GM21367 (cell line): Measurements from ENCODE around the gene LIPA.

Experiments
- ATAC-seq: cut with Tn5 transposase; IDR thresholded peaks from one replicate; pipeline ENCODE4 v1.9.1; 2021; ENCODE audit not compliant: unreplicated experiment

Gene LIPA

DNA sequence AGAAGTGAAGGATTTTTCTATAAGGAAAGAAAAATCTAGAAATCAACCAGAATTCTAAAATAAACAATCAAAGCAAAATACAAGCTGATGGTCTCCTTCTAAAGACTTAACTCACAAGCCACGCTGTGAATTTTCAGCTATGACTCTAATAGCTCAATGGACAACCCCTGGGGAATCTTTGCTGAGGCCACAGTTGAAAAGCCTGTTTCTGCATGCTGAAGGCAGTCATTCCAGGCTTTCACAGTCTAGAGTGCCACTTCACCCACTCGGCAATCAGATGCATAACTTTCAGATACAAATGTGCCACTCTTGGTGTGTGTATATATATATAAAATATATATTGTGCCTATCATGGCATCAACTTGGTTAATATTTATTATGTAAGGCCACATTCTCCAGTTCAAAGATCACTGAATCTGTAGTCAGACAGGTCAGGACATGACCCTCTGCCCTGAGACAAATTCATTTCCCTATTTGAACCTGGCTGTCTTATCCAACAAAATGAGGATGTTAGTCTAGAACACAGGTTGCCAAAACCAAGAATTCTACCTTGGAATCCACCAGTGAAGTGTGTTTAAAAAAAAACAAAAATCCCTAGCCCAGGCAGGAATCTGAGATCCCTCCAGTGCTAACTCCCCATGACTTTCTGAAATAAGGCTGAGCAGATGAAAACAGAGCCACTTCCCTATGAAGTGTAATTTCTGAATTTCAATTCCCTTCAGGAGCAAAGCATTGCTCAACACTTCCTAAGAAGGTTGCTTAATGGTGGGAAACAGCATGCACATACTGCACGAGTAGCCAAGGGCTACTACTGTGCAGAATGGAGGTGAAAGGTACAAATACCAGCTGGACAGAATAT is 9.9 kb downstream of the LIPA start:
- ATAC-seq = no peak

DNA sequence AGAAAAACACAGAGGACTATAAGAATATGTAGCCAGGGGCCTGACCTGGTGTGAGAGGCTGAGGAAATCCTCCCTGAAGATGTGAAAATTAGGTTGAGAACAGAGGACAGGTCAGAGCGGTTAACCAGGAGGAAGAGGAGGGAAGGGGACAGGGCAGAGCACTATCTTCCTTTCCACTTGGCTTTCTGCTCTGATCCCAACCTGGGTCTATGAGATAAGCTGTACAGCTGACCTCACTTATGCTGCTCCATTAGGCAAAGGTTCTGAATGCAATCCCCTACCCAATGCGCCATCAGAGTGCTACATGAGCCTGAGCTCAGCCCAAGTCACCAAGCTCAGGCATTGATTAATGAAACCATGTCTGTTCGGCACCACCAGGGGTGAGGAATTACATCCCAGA is 10.5 kb downstream of the LIPA start:
- no peak for ATAC-seq

DNA sequence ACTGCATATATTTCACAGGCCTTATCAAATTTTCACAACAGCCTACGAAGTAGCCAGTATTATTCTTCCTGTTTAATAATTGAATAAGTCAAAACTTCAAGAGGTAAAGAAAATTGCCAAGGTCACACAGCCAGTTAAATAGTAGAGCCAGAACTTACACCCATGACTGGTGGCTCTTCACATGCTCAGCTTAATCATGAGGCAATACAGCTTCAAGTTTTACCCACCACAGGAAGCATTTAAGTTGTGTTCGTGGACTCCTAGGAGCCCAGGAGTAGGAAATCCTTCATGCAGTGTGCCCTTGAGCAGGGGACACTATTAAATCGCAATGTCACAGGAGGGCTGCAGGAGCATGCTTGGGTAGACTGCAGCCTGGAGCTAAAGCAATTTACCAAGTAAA is 11.1 kb downstream of the LIPA start:
- no peak for ATAC-seq

DNA sequence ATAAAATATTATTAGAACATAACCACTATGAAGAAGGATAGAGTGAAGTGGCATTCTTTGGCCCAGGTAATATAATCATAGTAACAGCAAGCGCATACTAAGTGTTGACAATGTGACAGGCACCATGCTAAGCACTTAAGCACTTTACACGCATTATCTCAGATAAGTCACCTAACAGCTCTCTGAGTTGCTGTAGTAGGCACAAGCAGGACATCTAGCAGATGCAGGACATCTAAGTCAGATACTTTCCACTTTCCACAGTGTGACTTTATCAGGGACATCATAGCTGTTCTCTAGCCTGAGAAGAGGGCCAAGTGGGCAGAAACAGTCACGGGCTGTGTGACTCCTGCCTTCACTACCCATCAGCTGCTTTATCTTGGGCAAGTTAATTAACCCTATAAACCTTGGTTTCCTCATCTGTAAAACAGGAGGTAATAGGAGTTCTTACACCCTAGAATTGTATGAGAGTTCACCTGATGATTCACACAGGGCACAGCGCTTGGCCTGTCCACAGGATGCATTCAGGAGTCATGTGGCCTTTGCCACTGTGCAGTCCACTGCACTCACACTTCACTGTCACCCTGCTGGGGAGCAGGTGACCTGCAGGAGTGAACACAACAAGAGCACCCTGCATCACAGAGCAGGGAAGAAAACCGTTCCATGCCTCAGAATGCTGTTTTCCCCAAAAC is 12.5 kb downstream of the LIPA start:
- no peak for ATAC-seq

DNA sequence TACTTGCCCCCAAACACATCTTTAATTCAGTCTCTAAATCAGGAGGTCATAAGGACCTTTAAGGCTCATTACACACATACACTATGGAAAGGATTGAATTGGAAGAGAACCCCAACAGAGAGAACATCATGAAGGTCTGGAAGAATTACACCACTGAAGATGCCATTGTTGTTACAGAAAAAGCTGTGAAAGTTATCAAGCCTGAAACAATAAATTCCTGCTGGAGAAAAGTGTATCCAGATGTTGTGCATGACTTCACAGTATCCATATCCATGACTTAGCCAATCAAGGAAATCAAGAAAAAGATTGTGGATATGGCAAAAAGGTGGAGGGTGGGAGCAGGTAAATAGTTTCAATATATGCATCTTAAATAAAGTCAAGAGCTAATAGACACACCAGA is 13.7 kb downstream of the LIPA start:
- no peak for ATAC-seq

DNA sequence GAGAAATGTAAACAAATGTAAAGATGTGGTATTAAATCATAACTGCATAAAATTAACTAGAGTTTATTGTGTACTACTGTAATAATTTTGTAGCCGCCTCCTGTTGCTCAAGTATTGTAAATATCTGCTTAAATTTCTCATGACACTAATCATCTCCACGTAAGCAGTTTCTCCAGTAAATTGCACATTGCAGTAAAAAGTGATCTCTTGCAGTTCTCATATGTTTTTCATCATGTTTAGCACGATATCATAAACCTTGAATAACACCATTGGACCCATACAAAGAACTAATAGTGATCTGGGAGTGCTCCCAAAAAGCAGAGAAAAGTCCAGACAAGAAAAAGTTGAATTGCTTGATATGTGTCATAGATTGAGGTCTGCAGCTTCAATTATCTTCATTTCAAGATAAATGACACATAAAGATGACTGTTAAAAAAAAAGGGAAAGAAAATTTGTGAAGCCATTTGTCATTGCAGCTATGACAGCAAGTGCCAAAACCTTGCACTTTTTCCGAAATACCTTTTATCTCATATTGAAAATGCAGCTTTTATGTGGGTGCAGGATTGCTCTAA is 15.3 kb downstream of the LIPA start:
- no peak for ATAC-seq

DNA sequence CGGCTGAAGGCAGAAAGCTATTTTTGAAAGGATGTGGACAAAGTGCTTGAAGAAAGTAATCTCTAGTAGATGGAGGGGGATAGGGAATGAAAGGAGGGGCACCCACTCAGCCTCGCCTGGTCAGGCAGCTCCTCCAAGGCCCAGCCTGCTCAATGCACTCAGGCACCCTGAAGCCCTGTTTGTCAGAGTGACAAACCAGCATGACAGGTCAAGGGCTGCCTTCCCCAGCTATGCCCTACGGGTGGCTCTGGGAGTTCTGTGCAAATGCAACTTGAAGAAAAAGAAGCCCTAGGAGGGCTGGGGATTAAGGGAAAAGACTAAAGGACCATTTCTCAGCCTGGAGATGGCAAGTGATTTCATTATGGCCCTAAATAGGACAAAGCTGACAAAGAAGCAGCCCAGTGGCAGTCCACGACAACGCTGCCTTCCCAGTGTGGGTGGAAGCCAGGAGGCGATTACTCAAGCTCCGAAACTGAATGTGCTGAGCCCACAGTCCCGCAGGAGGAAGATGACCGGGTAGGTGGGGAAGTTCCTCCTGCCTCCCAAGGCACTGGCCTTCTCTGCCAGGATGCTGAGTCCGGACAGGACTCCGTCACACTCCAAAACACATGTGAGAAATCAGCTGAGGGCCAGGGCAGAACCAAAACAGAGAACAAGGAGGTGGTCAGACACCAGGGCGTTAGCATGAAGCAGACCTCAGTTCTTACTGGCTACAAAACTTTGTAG is 16.3 kb downstream of the LIPA start:
- no peak for ATAC-seq

DNA sequence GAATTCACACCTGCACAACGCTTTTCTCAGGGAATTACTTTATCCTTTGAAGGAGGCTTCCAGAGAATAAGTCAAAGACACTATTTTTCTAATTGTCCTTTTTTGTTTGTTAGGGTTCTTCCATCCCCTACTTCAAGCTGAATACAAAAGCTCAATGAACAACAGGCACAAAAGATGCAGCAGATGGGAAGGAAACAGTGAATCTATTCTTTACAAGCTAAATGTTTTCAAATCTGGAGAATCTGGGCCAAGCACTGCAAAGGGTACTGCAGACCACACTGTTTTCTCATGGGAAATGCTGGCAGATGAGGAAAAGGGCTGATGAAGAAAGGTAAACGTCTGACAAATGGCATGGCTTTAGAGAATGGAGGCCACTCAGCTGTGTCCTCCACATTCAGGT is 18.5 kb downstream of the LIPA start:
- ATAC-seq = no peak

DNA sequence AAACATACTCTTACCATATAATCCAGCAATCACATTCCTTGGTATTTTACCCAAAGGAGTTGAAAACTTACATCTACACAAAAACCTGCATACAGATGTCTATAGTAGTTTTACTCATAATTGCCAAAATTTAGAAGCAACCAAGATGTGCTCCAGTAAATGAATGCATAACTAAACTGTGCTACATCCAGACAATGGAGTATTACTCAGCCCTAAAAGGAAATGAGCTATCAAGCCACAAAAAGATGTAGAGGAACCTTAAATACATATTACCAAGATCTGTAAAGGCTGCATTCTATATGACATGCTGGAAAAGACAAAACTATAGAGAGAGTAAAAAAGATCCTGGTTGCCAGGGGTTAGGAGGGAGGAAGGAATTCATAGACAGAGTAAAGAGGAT is 22.6 kb downstream of the LIPA start:
- ATAC-seq = no peak

DNA sequence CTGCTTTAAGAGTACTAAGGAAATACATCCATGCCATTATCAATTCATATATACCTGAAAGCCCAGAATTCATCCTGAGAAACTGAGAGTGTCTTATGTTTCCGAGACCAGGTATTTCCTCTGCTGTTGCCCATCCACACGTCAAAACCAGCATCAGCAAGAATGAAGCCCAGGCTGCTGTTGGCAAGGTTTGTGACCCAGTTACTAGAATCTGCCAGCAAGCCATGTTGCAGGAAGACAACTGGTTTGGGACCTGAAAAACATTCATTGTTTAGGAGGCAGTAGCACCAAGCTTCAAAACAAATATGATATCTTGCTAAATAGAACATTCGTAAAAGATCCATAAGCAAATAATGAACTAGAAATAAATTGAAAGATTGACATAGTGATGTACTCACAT is 23.4 kb downstream of the LIPA start:
- ATAC-seq = no peak

DNA sequence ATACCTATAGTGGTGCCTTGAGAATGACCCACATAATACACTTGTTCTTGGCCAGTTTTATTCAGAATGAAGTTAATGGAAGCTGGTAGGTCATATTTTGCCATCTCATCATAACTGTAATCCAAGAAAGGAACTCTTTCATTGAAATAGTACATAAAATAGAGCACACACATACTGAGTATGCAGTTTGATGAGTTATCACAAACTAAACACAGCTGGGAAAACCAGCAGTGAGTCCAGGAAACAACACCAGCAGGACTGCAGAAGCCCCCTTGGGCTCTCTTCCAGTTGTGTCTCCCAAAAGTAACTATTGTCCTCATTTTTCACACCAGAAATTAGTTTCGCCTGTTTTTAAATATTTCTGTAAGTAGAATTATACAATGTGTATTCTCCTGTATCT is 24.7 kb downstream of the LIPA start:
- ATAC-seq = no peak

DNA sequence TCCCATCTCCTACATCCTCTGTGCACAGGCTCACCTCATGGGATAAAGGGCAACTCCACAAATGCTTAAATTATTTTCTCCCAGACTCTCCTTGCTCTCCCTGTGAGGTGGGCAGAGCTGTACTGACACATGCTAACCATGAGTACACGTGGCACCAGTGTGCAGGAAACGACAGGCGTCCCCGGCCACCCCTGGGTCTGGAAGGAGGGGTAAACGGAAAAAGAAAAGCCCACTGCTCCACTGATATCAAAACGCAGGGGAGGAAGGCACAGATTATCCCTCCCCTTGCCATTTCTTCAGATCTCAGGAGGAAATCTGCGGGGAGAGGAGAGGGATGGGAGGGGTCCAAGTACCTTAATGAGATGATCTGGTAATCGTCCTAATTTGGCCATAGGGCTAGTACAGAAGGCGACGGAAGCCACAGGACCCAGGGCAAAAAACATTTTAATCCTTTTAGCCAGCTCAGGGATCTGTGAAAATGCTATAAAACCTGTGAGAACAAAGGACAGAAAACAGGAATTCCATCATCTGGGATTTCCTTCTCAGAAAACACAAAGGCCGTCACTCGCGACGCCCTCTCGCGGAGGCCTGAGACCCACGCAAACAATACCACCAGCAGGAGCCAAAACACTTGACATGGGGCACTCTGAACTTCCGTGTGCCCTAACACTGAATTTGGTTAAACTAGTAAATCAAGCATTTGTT is 26.7 kb downstream of the LIPA start:
- ATAC-seq = no peak

DNA sequence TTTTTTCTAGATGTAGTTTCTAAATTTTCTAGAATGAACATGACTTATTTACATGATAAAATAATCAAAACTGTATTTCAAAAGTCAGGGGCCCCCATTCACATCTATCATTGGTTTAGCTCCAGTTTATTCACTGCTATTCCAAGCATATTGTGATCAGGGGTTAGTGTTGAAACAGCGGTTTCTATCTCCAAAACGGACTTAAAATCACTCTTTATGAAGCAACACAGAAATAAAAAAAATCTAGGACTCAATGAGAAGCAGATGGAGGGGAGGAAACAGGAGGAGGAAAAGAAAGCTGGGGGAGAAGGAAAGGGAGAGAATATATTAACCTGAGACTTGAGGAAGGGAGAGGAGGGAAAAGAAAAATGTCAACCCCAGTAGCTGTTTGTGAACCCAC is 29.7 kb downstream of the LIPA start:
- ATAC-seq = no peak

DNA sequence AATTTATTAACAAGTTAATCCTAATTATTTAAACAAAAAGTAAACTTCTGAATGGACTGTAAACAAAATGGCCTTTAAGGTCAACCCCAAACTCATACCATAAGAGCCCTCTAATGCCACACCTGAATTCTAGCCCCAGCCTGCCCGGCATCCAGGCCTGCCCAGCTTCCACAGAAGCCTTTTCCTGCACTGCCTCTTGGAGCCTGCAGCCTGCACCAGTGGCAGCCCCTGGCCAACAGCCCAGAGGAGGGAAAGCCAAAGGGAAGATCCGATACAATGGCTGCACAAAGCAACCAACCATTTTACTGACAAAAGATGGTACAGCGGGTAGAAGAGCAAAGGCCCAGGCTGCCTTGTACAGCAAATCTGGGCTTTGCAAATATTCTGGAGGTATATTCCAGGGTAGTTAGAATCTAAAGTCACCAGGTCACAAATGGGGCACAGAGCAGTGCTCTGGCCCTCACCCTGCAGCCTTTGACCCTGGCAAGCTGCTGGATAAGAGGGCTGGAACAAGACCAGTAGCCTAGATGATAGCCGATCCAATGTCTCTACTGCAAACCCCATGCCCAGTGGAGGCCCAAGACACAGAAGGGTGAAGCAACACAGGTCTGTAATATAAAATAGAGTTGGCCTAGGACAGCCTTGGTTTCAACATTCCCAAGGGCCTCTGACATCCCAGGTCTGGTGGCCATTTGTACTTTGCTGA is 31.9 kb downstream of the LIPA start:
- no peak for ATAC-seq

DNA sequence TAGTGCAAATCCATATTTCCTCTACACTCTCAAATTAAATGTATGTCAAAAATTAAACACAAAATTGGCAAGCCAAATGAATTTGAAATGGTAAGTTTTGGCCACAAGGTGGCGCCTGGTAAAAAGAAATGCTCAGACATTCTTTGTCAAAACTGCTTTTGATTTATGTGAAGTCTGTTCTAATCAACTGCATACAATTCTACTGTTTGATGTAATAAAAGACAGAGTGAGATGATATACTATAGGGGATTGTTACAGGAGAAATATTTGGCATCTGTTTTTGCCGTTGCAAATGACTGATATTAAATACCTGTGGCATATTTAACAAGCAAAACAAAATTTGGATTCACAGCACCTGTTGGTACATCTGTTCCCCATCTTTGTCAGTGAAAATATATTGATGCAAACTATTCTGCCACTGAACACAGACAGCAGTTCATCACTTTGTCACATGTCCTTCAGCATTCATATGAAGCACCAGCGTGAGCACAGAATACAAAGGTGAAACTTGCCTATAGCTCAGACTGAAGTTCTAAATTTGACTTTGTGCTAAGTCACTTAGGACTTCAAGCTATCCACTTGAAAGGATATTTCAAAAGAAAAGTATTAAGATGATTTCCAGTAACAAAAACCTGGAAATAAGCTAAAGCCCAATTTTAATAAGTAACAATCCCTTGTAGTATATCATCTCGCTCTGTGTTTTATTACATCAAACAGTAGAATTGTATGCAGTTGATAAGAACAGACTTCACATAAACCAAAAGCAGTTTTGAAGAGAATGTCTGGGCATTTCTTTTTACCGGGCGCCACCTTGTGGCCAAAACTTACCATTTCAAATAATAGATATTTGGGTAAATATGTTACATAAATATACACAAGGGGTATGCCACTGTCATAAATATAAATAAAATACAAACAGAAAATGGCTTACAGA is 34.3 kb downstream of the LIPA start:
- no peak for ATAC-seq

DNA sequence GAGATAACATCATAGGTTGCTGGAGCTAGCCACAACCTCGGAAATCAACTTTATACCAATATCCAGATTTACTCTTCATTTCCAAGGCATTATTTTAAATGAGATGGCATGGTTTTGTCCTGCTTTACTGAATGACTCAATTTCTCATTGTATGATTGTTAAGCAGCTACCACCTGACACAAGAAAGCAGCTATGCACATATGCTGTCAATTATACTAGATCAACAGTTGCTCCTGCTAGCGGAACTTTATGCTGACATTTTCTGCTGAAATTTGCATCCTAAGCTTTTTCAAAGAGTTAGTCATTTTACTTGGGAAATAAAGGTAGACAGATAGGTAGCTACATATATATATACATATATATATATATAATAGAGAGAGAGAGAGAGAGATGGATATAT is 35.5 kb downstream of the LIPA start:
- ATAC-seq = no peak

DNA sequence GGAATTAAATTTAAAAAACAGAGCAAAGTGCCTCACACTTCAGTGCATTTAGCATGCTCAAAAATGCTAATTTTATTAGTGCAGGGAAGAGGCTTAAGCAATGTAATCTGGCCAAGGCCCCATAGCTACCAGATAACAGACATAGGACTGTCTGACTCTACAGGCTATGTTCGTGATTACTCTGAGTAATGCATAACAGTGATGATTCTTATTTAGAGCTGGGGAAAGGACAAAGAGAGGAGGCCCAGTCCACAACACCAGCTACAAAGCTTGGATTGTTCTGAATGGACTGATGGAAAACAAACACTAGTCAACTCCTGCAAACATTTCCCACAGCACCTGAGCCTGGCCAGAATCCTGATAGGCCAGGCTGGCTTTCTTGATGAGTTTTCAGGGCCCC is 36.1 kb downstream of the LIPA start:
- ATAC-seq = no peak

DNA sequence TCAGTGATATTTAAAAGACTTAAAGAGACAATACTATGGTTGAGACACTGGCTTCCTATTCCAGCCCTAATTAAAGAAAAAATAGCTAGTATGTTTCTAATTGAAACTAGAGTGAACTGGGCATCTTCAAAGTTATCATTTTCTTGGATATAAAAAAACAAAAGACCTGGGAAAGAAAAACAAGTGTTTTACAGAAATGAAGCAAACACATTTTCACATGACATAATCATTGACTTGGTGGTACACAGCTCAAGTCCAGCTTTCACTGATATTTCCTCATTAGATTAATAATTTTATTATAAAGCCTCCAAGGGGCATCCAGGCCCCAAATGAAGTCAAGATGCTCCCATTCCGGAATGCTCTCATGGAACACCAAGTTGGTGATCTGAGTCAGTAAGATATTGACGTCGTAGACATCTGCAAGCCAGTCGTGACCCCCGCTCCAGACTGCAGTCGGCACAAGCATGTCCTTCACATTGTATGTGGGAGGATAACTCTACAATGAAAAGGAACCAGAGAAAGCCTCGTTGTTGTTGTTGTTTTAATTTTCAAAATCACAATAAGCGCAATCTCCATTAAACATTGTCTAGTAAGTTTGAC is 36.9 kb downstream of the LIPA start:
- no peak for ATAC-seq
